HG02678 (cell line): ENCODE results near the gene ST8SIA5.

ENCODE experiments used
- ATAC-seq: cut with Tn5 transposase; IDR thresholded peaks from one replicate; pipeline ENCODE4 v1.9.1; 2021; ENCODE audit warnings: mild to moderate bottlenecking, moderate library complexity; ENCODE audit not compliant: unreplicated experiment

Gene ST8SIA5

DNA sequence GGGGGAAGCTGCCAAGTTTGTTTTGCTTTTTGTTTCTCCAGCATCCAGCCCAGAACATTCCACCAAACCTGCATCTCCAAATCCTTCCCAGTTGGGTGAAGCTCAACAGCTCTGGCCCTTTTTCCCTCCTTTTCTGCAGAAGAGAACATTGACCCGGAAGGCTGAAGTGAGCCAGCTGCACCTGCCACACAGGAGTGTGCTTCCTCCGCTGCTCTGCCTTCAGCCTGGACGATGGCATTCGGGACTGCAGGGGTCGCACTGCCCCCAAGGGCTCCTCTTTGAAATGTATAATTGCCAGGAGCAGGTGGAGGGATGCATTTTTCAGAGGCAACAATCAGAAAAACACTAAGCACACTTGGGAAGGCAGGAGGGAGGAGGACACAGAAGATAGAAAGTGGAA is 41.8 kb downstream of the ST8SIA5 start:
- no peak for ATAC-seq

DNA sequence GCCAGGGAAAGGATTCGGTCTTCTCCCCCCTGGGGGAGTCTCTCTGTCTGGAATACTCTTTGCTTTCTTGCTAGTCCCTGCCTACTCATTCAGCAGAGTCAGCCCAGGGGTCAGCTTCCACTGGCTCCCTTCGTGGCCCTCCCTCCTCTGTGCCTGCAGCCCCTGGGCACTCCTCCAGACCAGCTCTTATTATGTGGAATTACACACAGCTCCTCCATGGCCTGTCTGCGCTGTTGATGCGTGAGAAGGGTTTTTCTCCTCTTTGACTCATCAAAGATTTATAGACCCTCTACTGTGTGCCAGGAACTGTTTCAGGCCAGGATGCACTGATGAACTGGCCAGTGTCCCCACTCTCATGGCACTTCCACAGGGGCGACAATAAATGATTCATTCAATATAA is 44.4 kb downstream of the ST8SIA5 start:
- ATAC-seq: no peak

DNA sequence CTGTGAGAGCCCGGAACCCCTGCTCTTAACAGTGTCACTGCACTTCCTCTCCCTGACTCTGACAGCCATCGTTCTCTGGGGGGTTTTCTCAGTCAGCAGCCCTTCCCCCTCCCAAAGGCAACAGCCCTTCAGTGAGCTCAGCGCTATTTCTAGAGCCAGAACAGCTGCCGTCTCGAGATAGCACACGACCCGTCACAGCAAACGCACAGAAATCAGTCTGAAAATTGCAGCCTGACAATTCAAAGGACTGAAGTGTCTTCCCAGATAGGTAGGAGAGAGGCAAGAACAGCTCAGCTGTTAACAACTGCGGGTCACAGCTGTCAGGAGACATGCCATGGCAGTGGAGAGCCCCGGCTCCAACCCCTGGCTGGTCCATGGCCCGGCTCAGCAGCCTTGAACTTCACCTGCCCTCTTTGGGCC is 45.4 kb downstream of the ST8SIA5 start:
- ATAC-seq: no peak

DNA sequence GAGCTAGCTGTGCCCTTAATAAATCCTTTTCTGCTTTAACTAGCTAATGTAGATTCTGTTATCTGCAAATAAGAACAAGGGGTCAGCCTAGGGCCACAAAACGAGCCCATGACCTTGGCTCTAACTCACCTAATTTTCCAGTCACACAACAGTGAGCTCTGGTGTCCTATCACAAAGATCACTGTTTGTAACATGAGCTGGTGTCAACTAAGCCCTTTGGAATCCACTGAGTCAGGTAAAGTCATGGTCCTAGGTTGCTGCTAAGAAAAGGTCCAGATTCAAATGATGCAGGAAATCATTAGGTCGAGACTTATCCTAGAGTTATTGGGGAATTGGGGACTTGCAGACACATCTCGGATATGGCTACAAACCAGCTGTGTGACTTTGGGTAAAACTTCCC is 49.9 kb downstream of the ST8SIA5 start:
- no peak for ATAC-seq

DNA sequence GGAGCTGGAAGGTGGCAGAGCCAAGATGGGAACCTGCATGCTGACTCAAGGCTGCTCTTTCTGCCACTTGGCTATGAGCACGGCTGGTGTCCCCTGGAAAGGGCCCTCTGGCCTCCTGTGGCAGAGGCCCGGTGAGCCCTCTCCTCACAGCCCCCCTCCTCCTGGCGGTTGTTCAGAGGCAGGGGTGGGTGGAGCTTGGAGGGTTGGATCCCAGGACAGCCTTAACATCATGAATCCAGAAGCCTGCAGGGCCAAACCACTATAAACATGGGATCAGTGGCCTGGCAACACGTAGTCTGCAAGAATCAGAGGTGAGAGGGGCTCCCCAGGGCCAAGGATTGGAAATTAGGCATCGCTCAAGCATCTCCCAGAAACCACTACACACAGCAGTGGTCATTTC is 51.3 kb downstream of the ST8SIA5 start:
- no peak for ATAC-seq

DNA sequence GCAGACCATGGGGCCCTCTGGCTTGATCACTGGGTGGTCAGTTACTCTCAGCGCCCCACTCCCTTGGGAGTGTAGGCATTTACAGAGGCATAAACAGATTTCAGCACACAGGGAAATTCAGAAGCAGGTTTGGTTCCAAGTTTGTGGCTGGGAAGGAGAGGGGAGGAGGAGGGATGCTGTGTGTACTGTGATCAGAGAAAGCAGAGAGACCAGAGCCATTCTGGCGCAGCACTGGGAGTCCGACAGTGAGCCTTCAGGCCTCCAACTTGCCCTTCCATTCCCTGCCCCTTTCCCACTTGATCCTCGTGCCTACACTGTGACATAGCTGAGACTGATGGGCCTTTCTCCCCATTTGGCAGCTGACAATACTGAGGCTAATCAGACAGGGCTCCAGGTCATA is 52.0 kb downstream of the ST8SIA5 start:
- no peak for ATAC-seq

DNA sequence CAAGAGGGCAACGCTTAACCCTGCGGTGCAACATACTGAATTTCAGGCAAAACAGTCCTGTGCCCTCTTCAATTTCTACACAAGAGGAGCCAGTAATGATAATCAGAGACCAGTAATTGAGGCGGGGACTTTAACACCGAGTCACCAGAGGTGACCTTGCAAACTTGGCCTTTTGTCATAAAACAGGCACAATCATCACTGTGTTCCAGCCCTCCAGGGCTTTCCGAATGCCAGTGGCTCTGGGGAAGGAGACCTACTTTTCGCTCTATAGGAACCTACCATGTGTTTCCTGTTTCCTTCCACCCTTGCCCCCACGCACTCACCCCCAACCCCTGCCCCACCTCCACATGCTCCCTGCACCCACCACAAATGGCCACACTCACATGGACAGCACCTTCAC is 52.7 kb downstream of the ST8SIA5 start:
- no peak for ATAC-seq

DNA sequence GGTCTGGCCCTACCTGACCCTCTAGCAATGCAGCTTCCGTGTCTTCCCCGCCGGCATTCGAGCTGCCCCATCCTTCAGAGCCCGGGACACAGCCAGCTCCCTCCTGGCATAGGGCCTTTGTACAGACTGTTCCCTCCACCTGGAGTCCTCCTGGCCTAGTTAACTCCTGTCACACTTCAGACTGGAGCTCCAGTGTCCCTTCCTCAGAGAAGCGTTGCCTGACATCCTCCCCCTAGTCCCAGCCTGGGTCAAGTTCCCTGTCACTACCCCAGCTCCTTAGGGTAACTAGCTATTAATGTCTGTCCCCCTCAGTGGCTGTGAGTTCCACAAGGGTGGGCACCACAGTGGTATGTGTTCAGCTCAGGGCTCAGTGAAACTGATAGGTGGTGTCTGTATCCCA is 54.4 kb downstream of the ST8SIA5 start:
- no peak for ATAC-seq

DNA sequence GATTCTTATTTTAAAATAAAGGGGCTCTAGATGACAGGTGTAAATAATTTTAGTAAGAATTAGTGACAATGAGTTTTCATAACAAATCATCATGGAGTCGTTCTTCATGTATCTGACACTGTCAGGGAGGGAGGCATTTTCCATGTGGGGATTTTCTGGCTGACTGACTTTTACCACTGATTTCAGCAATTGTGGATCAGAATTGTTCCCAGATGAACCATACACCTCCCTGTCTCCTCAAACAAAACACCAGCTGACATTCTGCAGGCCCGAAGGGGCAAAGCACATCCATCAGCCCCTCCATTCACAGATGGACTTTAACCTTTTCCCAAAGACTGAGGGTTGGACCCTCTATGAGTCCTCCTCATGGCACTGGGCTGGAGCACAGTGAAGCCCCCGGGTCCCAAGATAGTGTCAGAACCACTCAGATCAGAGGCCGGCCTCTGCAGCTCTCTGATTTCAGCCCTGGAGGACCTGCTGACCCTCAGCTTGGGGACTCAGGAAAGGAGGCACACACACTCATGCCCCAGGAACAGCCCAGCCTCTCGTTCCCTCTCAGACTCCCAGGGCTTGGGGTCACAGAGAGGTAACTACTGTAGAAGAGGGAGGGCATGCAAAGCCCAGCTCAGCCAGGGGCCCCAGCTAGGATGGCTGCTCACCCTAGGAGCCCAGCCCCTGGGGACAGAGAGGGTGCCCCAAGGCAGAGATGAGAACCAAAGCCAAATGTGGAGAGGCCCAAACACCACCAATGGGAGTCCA is 56.6 kb downstream of the ST8SIA5 start:
- no peak for ATAC-seq

DNA sequence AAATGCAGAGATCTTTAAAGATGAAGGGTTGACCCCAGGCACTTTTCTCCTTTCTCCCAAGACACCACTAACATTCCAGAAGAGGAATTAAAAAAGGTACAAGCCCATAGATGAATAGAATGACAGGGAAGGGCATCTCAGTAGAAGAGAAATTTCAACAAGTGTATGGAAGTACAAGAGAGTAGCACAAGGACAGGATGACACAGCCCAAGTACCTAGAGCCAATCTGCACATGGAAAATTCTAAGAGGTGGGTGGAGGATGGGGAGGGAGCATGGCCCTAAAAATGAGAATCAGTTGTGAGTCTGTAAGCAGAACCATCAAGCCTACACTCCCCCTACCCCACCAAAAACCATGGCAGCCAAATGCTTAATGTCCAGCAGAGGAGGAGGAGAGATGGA is 60.2 kb downstream of the ST8SIA5 start:
- ATAC-seq: no peak

DNA sequence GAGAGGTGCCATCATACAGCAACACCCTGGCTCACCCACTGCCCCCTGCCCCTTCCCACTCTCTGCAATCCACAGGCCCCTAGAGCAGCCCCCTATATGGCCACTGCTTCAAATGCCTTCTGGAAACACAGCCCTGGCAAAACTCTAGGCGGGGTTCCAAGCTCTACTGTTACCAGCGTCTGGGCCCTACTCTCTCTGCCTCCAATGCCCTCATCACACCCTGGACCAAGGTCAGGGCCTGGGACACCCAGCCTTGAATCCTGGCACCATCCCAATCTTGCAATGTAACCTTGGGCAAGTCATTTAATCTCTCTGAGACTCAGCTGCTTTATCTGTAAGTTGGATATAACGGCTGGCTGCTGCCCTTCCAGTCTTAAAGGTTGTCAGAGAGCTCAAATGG is 60.6 kb downstream of the ST8SIA5 start:
- ATAC-seq: no peak

DNA sequence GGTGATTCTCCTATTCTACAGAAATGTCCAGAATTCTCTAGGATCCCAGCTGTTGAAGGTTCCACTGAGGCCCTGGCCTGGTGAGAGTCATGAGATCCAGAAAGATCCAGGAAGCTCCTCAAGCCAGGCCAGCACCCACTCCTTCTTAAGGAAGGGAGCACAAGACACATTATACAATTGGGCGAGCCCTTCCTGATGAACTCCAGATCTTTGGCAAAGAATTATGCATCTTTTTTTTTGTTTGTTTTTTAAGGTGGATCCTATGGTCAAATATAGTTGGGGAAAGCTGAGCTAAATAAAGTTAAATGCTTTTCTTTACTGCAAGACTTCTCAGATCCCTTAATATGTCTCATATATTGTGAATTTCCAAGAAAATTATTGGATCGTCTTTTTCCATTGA is 62.9 kb downstream of the ST8SIA5 start:
- ATAC-seq: no peak

DNA sequence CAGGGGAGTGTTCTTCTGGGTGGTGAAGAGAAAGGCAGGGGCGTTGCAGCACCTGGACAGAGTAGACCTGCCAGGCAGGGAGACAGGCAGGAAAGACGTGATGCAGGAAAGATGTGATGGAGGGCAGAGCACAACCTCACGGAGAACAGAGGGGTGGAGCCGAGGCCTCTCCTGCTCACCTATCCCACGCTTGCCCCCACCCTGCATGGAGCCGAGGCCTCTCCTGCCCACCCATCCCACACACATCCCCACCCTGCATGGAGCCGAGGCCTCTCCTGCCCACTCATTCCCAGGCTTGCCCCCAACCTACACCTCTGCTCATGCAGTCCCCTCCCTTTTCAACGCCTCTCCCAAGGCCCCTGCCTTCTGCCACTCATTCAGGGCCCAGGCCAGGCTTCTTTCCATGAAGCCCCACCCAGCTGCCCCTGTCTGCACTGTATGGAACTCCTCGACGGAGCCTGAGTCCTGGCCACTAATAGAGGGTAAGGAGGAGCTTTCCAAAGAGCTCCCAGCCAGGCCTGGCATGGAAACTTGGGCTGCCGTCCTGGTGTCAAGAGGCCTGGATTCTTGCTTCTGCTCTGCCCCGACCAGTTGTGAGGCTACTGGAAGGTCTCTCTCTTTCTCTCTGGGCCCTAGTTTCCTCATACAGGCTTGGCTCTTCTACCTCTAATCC is 67.9 kb downstream of the ST8SIA5 start:
- no peak for ATAC-seq

DNA sequence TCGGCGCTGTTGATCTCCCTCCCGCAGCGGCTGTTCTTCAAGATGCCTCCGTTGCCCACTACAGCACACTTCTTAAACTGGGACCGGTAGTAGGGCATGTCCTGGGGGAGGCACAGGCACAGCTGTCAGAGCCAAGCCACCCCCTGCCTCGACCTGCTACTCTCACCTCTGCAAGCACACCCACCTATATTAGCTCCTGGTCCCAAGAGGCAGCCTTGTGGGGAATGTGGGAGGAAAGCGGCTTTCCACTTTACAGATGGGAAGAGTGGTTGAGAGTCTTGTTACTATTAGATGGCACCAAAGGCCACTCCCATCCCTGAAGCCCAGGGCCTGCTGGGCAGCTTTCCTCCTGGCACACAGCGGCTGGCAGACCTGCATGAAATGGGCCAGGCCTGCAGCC is 70.7 kb downstream of the ST8SIA5 start:
- ATAC-seq: no peak

DNA sequence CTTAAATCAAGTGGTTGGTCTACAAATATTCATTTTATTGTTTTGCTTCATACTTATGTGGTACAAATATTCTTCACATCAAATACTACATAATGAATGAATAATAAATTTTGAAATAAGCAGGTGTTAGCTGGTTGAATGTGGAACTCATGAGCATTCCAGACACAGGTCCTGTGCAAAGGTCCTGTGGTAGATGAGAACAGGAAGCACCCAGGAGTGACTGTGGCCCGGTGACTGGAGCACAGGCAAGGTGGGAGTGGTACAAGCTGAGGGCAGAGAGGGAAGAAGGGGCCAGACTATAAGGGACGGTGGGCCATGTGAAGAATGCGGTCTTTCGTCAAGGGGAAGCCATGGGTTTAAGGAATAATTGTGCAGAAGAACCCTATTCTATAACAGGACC is 73.6 kb downstream of the ST8SIA5 start:
- no peak for ATAC-seq

DNA sequence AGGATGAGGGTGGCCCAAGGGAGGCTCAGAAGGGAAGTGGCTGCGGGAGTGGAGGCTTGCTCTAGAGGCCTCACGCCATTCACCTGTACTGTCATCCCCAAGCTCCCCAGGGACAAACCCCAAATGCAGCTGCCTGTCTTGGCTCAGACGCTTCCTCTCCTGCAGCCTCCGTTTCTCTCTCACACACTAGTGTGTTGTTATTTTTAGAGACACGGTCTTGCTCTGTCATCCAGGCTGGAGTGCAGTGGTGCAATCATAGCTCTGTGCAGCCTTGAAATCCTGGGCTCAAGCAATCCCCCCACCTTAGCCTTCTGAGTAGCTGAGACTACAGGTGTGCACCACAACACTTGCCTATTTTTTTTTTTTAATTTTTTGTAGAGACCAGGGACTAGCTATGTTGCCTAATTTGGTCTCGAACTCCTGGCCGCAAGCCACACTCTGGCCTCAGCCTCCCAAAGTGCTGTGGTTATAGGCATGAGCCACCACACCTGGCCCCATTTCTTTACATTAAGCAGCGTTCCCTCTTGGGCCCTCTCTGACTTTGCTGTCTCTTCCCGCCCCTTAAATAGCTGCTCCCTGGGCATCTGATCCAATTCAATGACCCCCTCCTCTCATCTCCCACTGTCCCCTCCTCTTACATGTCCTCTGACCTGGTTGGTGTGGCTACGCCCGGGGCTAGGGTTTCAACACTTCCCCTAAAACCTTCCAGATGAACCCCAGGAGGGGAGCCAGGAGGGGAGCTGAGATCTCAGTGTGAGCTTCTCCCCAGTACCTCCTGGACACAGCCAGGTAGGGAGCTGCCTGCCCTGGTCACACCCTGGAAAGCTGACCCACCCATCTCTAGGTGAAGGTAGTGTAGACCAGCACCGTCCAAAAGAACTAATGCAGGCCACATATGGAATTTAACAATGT is 75.8 kb downstream of the ST8SIA5 start:
- ATAC-seq: no peak

DNA sequence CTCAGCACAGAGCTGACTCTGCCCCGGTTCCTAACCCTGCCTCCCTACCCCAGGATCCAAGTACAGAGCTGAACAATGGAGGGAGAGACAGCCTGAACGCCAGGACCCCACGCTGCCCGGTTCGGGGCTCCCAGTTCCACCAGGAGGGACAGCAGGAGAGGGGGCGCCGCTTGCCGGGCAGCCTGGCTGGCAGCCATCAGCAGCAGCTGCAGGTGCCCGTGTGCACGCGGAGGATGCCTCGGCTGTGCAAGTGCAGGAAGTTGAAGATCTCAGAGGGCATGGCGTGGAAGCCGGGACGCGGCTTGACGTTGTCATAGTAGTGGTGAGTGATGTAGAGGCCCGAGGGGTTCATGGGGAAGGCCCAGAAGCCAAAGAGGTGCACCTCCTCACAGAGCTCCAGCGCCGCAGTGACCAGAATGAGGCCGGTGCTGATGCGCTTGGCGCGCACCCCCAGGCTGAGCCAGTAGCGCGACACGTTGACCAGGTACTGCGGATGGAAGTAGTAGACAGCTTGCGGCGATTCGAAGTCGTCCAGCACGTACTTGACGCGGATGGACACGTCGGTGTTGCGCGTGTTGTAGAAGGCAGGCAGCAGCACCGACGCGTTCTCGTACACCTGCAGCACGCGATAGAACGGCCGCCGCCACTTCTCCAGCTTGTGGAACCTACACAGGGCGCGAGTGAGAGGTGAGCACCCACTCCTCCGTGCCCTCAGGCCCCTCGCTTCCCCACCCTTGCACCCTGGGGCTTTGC is 76.8 kb downstream of the ST8SIA5 start:
- no peak for ATAC-seq

DNA sequence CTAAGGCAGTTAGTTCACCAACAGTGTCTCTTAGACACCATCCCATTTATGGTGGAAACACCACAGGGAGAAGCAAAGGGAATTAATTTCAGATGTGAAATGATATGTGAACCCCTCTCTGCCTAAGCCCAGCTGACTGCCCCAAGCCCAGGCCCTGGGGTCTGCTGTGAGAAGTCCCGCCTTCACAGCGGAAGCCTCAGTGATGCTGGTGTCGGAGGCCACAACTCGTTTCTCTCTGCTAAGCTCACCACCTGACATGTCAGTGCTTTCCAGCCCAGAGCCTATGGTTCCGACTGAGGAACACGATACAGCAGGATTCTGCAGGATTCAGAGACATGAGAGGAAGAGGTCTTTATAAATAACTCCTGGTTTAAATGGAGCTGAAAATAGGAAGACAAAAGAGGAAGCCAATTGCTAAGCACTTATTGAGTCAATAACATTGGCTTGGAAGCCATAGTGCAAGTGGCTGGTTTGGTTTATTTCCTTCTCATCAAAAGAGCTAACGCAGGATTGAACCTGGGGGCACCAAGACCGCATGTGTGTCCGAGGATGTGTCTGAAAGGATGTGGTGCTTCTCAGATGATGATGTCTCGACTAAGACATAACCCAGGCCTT is 78.0 kb downstream of the ST8SIA5 start:
- ATAC-seq: no peak

DNA sequence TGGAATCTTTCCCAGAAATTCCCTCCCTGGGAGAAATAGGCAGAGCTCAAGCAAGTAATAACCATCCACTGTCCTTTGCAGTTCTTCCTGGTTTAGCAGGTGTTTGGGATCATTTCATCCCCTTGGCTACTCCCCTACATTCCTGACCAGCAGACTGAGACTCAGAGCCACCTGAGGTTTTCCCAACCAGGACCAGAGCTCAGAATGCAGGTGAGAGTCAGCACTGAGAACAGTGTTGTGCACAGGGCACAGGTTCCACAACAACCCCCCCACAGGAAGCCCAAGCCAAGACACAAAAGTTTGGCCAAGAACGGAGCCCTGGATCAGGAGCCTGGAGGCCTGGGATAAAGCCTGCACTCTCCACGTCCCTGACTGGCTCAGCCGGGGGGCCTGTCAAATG is 78.8 kb downstream of the ST8SIA5 start:
- no peak for ATAC-seq

DNA sequence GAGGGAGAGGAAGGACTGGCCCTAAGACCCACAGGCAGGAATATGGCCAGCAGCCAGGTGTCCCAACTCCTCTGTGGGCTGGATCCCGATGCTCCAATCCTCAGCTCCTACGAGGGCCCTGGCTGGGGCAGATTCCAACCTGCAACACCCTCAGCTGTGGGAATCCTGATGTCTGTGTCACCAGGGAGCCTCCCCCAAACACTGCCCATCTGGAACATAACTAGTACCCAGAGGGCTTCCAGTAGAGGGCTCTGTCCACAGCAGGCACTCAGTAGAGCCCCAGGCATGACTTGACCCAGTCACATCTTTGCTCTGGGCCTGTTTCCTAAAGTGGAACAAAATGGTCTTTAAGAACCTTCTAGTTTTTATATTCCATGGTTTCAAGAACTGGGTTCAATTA is 79.2 kb downstream of the ST8SIA5 start:
- no peak for ATAC-seq
